Activated CD4-positive, CD25-positive, alpha-beta regulatory T cell (primary cell): ENCODE results near the gene ZNF613.
A peak's percentile ranks its signal among the peaks of the same experiment; 100 is the strongest.
"Not testable (repeated sequence)": the region's sequence is repeated elsewhere in the genome, so short reads cannot be mapped to it uniquely, and the experiment has no call there.

Experiments
- DNase-seq, 4 experiments: peaks; one replicate each; lab custom pipeline; 2025; lab: John Stamatoyannopoulos, UW

The ZNF613 gene

GRCh38 chr19:51944798-51945552 lies 17.7 kb downstream of the ZNF613 start:
- DNase-seq, result no peak

- no peak for DNase-seq
These were observed 19.3 kb downstream of the ZNF613 start for GRCh38 chr19:51946602-51947001.

GRCh38 chr19:51948975-51949374 lies 21.7 kb downstream of the ZNF613 start:
- no peak for DNase-seq

- DNase-seq, result not testable (repeated sequence)
These were observed 30.6 kb downstream of the ZNF613 start for GRCh38 chr19:51957846-51958245.

GRCh38 chr19:51959791-51960190 lies 32.5 kb downstream of the ZNF613 start:
- DNase-seq, result no peak

GRCh38 chr19:51960621-51961233 lies 33.5 kb downstream of the ZNF613 start:
- DNase-seq, result not testable (repeated sequence)

- DNase-seq, result no peak
These were observed 38.3 kb downstream of the ZNF613 start for GRCh38 chr19:51965583-51965982.

GRCh38 chr19:51970718-51971117 lies 43.4 kb downstream of the ZNF613 start:
- no peak for DNase-seq

GRCh38 chr19:51971624-51972023 lies 44.4 kb downstream of the ZNF613 start:
- no peak for DNase-seq

- not testable (repeated sequence) for DNase-seq
These were observed 48.5 kb downstream of the ZNF613 start for GRCh38 chr19:51975787-51976186.

- DNase-seq, result no peak
These were observed 49.6 kb downstream of the ZNF613 start for GRCh38 chr19:51976852-51977251.

GRCh38 chr19:51977346-51977745 lies 50.1 kb downstream of the ZNF613 start:
- no peak for DNase-seq

- DNase-seq, result no peak
These were observed 51.6 kb downstream of the ZNF613 start for GRCh38 chr19:51978882-51979281.

- no peak for DNase-seq
These were observed 53.0 kb downstream of the ZNF613 start for GRCh38 chr19:51980116-51980736.

GRCh38 chr19:51980926-51981325 lies 53.7 kb downstream of the ZNF613 start:
- DNase-seq, result not testable (repeated sequence)

- DNase-seq, result no peak
These were observed 56.1 kb downstream of the ZNF613 start for GRCh38 chr19:51983361-51983760.

- DNase-seq, result peak; percentile 64 to 73 (median 70)
These were observed 59.3 kb downstream of the ZNF613 start, which contains the start of gene ZNF350 for GRCh38 chr19:51986309-51987291. Gene ZNF350, minus strand, starts transcription at chr19:51986840. Its CDS starts 12,480 bp downstream, at chr19:51974360.

GRCh38 chr19:51993422-51993821 lies 66.2 kb downstream of the ZNF613 start:
- DNase-seq, result no peak

GRCh38 chr19:51994048-51994644 lies 66.9 kb downstream of the ZNF613 start:
- no peak for DNase-seq
